Measurements from ENCODE around the gene DDRGK1.
"Not testable (repeated sequence)": the region's sequence is repeated elsewhere in the genome, so short reads cannot be mapped to it uniquely, and the experiment has no call there.

Gene DDRGK1

GRCh38 chr20:3163099-3164042 is 41.1 kb downstream of the DDRGK1 start:
- DNase-seq, result no peak

DNA sequence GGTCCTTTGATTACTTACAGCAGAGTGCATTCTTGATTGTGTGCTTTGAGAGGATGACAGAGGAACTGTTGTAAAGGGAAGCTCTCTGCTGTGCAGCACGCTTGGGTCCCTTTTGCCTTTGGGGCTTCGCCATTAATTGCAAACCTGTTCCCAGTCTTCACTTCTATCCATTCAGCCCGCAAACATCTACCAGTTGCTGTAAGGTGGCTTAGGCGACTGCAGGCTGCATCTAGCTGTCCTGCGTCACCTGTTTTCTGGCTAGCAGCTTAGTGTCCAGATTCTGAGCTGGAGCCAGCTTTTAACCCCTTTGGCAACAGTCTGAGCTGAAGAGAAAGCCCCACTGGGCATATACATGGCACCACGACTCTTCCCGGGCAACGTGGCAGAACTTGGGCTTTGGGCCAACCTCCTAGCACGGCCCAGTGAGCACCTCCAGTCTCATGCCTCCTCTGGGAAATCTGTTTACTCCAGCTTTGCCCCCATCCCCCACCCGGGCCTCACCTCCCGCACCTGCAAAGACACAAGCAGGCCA is 42.3 kb downstream of the DDRGK1 start:
- no peak for DNase-seq

DNA sequence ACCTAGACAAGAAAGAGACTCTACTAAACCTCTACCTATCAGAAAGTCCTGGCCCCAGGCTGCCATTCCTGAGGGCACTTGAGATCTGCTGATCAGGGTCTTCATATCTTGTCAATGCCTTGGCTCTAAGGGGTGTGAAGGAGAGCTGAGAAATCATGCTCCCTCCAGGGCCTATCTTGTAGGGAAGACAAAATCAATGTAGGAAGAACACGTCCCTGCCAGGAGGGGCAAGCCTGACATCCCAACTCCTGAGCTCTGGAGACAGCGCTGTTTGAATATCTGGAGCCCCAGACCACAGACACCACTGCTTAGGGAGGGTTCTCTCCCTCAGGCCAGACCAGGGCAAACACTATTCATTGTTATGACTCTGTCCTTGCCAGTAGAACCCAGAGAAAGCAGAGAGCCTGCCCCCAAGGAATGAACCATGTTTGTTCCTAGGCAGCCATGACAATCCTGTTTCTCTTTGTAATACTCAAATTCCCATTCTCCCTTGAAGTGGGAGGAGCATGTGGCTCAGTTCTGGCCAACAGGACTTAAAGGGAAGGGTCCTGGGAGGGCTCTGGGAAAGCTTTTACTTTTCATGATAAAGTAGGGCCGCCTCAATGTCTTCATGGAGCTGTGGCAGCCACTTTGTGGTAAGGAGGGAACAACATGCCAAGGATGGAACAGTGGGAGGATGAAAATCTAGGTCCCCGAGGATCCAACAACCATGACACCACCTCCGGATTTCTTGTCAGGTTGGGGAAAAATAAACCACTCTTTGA is 43.0 kb downstream of the DDRGK1 start:
- DNase-seq, result no peak

DNA sequence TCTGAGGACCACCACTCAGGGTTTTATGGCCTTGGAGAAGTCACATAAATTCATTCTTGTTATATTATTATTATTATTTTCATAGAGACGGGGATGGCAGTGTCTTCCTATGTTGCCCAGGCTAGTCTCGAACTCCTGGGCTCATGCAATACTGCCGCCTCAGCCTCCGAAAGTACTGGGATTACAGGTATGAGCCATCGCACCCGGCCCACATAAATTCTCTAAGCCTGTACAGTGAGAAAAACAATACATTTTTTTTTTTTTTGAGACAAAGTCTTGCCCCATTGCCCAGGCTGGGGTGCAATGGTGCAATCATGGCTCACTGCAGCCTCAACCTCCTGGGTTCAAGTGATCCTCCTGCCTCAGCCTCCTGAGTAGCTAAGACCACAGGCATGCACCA is 44.1 kb downstream of the DDRGK1 start:
- DNase-seq, result no peak

DNA sequence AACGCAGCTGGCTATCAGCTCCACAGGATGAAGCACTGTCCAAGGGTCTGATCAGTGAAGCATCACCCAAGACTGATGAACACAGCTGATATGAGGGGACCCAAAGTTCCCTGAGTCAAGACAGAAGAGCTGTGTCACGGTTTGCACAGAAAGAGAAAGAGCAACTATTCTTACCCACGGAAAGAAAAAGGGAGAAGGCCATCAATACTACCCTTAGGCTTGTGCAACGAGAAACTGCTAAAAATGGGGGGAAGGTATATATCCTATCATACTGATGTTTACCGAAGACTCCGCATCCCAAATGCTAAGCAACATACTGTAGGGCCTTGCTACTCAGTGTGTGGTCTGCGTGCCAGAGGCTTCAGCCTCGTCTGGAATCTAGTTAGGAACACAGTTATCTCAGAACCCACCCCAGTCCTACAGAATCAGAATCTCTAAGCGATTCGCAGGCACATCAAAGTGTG is 45.5 kb downstream of the DDRGK1 start:
- no peak for DNase-seq

DNA sequence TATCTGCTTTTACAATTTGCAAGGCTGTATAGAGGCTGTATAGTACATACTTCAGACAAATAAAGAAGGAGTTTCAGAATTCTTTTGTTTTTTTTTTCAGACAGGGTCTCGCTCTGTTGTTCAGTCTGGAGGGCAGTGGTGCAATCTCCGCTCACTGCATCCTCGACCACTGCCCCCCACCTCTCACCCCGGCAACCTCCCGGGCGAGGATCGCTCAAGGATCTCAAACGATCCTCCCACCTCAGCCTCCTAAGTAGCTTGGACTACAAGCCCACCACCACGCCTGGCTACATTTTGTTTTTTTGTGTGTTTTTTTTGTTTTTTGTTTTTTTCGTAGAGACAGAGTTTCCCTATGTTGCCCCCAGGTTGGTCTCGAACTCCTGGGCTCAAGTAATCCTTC is 46.7 kb downstream of the DDRGK1 start:
- no peak for DNase-seq

DNA sequence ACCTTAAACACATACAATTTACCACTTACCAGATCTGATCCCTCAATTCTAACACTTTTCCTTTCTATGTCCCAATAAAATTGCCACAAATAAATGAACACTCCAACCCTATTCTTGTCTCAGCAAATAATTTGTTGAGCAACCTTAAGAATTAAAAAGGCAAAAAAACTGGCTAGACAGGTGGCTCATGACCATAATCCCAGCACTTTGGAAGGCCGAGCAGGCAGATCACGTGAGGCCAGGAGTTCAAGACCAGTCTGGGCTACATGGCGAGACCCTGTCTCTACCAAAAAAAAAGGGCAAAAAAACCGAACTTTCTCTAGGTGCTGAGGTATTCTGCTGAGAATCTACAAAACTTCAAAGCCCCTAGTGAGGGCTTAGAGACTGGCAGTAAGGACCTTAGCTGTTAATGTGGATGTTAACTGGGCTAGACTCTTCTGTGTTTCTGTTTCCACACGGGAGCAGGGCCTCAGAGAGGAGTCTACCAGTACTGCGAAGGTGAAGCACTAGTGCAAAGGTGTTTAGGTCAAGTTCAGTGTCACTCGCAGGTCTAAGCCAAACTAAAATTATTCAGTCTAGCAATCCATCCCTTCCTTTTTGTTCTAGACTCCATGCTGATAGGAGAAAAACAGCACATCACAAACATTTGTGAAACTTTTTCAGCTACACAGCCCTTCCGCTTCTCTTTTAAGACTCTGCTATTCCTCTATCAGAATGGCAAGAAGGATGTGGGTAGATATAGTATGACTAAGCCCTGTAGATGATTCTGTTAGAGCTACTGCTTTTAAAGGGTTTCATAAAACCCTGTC is 47.5 kb downstream of the DDRGK1 start:
- no peak for DNase-seq

GRCh38 chr20:3152057-3152644 is 52.3 kb downstream of the DDRGK1 start:
- not testable (repeated sequence) for DNase-seq

DNA sequence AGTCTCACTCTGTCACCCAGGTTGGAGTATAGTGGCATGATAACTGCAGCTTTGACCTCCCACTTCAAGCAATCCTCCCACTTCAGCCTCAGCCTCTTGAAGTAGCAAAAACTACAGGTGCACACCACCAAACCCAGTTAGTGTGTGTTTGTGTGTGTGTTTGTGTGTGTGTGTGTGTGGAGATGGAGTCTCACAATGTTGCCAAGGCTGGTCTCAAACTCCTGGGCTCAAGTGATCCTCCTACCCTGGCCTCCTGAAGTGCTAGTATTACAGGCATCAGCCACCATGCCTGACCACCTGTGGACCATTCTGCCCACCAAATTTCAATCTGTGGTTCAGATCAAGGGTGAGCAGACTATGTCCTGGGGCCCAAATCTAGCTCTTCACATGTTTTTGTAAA is 53.6 kb downstream of the DDRGK1 start:
- no peak for DNase-seq

GRCh38 chr20:3146732-3147341 is 57.6 kb downstream of the DDRGK1 start:
- no peak for DNase-seq

- no peak for DNase-seq
Measured at GRCh38 chr20:3141757-3142156, 62.7 kb downstream of the DDRGK1 start.

Measured in NCI-H2227 treated with DMSO at 0.1 percent for 48 hours (cell line).